Measurements from ENCODE around the gene NFATC4. TPM values are rescaled to one million over a fixed set of nuclear protein-coding genes. Genes with fewer than 3 reads are reported as not detected.

The NFATC4 gene
- total RNA-seq (2022; extraction: Qiagen RNA extraction), result 0.05 to 0.31 TPM (median 0.07 TPM) in 5 replicates

DNA sequence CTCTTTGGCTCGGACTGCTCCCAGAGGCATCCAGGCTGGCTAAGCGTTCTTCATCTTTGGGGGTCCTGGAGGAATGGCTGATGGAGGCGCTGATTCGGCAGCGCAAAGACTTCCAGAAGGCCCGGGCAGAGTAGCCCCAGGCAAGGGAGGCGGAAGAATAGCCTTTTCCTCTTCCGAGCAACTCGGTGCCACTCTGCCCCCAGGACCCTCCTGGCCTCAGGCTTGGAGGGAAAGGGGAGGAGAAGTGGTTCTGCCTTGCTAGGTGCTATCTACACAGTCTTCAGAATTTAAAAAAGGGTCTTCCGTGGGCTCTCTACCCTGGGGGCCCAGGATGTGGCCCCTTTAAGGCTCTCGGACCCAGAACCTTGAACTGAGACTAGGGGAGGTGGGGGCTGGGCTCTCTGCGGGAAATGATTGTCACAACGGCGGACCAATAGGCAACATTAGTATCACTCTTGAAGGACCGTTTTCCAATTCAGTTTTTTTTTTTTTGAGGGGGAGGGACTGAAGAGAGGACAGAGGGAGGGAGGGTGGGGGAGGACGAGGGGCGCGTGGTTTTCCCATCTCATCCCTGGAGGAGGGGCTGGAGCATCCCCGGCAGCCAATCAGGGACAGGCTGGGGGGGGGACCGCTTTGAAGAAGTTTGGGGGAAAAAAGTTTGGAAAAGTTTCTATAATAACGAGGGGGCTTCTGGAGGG, at the start of gene NFATC4:
Gene NFATC4 (plus strand): TSS at position 671 of the 698 bp plus-strand sequence. CDS start 157 bp downstream, outside the sequence.

GRCh38 chr14:24334431-24335291, 33.3 kb upstream of the NFATC4 start, which contains the start of gene ADCY4:
Gene ADCY4, minus strand, starts transcription at chr14:24335071. Its CDS starts 419 bp downstream, at chr14:24334652.

DNA sequence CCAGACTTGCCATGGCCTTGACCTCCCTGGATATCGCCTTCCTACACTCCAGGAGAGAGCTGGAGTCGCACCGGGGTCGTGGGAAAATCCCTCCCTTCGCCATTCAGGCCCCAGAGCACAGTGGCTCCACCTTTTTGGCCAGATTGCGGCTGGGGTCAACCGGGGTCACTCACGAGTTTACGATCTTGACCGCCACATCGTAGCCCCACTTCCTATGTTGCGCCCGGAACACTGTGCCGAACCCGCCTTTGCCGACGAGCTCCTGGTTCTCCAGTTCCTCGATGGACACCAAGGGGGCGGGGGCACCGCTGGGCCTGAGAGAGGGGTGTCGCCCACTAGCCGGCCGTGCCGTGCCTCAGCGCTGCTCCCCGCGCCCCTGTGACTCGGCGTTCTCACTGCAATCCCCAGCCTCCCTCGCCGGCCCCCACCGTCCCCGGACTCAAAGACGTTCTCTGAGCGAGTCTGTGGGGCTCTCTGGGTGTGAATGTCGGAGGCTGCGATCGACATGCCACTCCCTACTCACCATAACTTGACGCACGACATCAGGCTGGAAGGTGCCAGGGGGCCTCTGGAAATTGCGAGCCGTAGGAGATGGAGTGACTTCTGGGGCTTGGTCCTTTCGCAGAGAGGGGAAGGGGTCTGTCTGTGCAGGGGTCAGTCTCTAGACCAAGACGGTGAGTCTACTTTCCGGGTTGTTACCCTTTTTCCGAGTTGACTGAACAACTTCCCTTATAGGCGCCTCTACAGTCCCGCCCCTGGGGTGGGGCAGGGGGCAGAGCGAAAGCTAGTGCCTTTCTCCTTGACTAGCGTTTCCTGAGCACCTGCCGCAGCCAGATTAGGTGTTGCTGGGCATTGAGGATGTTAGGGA, 28.5 kb upstream of the NFATC4 start, which contains the start of gene RIPK3:
Gene RIPK3 (minus strand): TSS at position 708 of the 868 bp plus-strand sequence. CDS start 165 bp downstream, at position 543.

DNA sequence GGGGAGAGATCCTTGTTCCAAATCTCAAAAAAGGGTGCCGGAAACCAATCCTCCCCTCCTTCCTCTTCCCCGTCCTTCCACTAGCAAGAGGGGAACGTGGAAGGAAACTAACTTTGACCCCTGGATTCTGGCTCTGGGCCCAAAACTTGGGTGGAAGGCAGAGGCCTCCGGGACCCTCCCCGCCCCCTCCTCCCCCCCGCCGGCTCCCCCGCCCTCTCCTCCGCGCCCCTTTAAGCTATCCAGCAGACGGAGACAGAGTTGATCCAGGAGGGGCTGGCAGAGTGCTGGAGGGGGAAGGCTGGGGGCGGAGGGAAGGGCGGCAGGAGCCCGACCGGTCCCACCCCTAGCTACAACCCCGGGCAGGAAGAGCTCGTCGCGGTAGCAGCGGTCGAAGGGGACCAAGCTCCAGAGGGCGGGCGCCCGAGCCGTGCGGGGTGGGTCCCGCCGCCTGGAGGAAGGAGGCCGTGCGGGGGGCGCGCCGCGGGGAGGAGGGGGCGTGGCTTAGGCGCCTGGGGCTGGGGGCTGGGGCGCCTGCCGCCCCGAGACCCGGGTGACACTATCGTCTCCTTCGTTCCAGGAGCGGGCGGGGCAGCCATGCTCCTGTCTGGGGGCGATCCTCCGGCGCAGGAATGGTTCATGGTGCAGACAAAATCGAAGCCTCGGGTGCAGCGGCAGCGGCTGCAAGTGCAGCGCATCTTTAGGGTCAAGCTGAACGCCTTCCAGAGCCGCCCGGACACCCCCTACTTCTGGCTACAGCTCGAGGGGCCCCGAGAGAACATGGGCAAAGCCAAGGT, 30.9 kb downstream of the NFATC4 start, which contains the start of gene NYNRIN:
Gene NYNRIN (plus strand): TSS at position 351 of the 794 bp plus-strand sequence. CDS start 244 bp downstream, at position 595.

Other genes with a start within 250 kb of the NFATC4 start
- 0.10 to 0.13 TPM in 2 of 5 replicates, not detected in the others for gene FITM1, start 237.5 kb upstream of the NFATC4 start, total RNA-seq (2022; extraction: Qiagen RNA extraction)
- gene PSME1, start 232.0 kb upstream of the NFATC4 start, total RNA-seq (2022; extraction: Qiagen RNA extraction), result 158 to 182 TPM (median 161 TPM) in 5 replicates
- 46.5 to 62.7 TPM (median 58.0 TPM) in 5 replicates for gene EMC9, start 226.6 kb upstream of the NFATC4 start, total RNA-seq (2022; extraction: Qiagen RNA extraction)
- gene PSME2, start 221.6 kb upstream of the NFATC4 start, total RNA-seq (2022; extraction: Qiagen RNA extraction), result 150 to 197 TPM (median 159 TPM) in 5 replicates
- 20.3 to 33.7 TPM (median 32.3 TPM) in 5 replicates for gene RNF31, start 220.7 kb upstream of the NFATC4 start, total RNA-seq (2022; extraction: Qiagen RNA extraction)
- 15.6 to 20.2 TPM (median 16.5 TPM) in 5 replicates for gene IRF9, start 206.9 kb upstream of the NFATC4 start, total RNA-seq (2022; extraction: Qiagen RNA extraction)
- 2.7 to 5.3 TPM (median 3.3 TPM) in 5 replicates for gene REC8, start 196.1 kb upstream of the NFATC4 start, total RNA-seq (2022; extraction: Qiagen RNA extraction)
- 75.4 to 87.1 TPM (median 80.0 TPM) in 5 replicates for gene IPO4, start 179.4 kb upstream of the NFATC4 start, total RNA-seq (2022; extraction: Qiagen RNA extraction)
- gene TM9SF1, start 172.7 kb upstream of the NFATC4 start, total RNA-seq (2022; extraction: Qiagen RNA extraction), result 60.6 to 69.9 TPM (median 64.6 TPM) in 5 replicates
- not detected in 5 replicates for gene TSSK4, start 162.5 kb upstream of the NFATC4 start, total RNA-seq (2022; extraction: Qiagen RNA extraction)
- 78.2 to 100.0 TPM (median 79.3 TPM) in 5 replicates for gene CHMP4A, start 154.7 kb upstream of the NFATC4 start, total RNA-seq (2022; extraction: Qiagen RNA extraction)
- gene MDP1, start 152.1 kb upstream of the NFATC4 start, total RNA-seq (2022; extraction: Qiagen RNA extraction), result 28.9 to 33.7 TPM (median 31.1 TPM) in 5 replicates
- gene NEDD8, start 135.8 kb upstream of the NFATC4 start, total RNA-seq (2022; extraction: Qiagen RNA extraction), result 433 to 471 TPM (median 446 TPM) in 5 replicates
- gene GMPR2, start 135.3 kb upstream of the NFATC4 start, total RNA-seq (2022; extraction: Qiagen RNA extraction), result 53.0 to 66.2 TPM (median 54.3 TPM) in 5 replicates
- 33.4 to 37.5 TPM (median 36.9 TPM) in 5 replicates for gene TINF2, start 125.6 kb upstream of the NFATC4 start, total RNA-seq (2022; extraction: Qiagen RNA extraction)
- 0.93 to 1.8 TPM (median 1.1 TPM) in 5 replicates for gene TGM1, start 105.0 kb upstream of the NFATC4 start, total RNA-seq (2022; extraction: Qiagen RNA extraction)
- 15.8 to 17.3 TPM (median 16.6 TPM) in 5 replicates for gene RABGGTA, start 96.6 kb upstream of the NFATC4 start, total RNA-seq (2022; extraction: Qiagen RNA extraction)
- gene DHRS1, start 68.4 kb upstream of the NFATC4 start, total RNA-seq (2022; extraction: Qiagen RNA extraction), result 9.9 to 12.1 TPM (median 12.0 TPM) in 5 replicates
- 13.4 to 16.4 TPM (median 14.4 TPM) in 5 replicates for gene NOP9, start 68.3 kb upstream of the NFATC4 start, total RNA-seq (2022; extraction: Qiagen RNA extraction)
- gene CIDEB, start 60.2 kb upstream of the NFATC4 start, total RNA-seq (2022; extraction: Qiagen RNA extraction), result 0.12 to 0.26 TPM (median 0.23 TPM) in 5 replicates
- 2.4 to 5.1 TPM (median 4.0 TPM) in 5 replicates for gene LTB4R2, start 58.0 kb upstream of the NFATC4 start, total RNA-seq (2022; extraction: Qiagen RNA extraction)
- gene LTB4R, start 56.7 kb upstream of the NFATC4 start, total RNA-seq (2022; extraction: Qiagen RNA extraction), result 3.1 to 6.1 TPM (median 5.2 TPM) in 5 replicates
- not detected in 5 replicates for gene ADCY4, start 33.1 kb upstream of the NFATC4 start, total RNA-seq (2022; extraction: Qiagen RNA extraction)
- gene RIPK3, start 28.2 kb upstream of the NFATC4 start, total RNA-seq (2022; extraction: Qiagen RNA extraction), result not detected in 5 replicates
- 0.31 to 0.44 TPM (median 0.41 TPM) in 5 replicates for gene NYNRIN, start 30.8 kb downstream of the NFATC4 start, total RNA-seq (2022; extraction: Qiagen RNA extraction)
- gene CBLN3, start 61.5 kb downstream of the NFATC4 start, total RNA-seq (2022; extraction: Qiagen RNA extraction), result 1.0 to 1.7 TPM (median 1.3 TPM) in 5 replicates
- 22.8 to 28.3 TPM (median 24.8 TPM) in 5 replicates for gene KHNYN, start 61.8 kb downstream of the NFATC4 start, total RNA-seq (2022; extraction: Qiagen RNA extraction)
- gene SDR39U1, start 74.6 kb downstream of the NFATC4 start, total RNA-seq (2022; extraction: Qiagen RNA extraction), result 40.2 to 54.8 TPM (median 51.8 TPM) in 5 replicates
- not detected in 5 replicates for gene CMA1, start 140.1 kb downstream of the NFATC4 start, total RNA-seq (2022; extraction: Qiagen RNA extraction)
- not detected in 5 replicates for gene CTSG, start 208.1 kb downstream of the NFATC4 start, total RNA-seq (2022; extraction: Qiagen RNA extraction)
- gene GZMH, start 241.5 kb downstream of the NFATC4 start, total RNA-seq (2022; extraction: Qiagen RNA extraction), result not detected in 5 replicates